ENCODE measurements around the gene FCHSD2.
"Not testable (repeated sequence)": the region's sequence is repeated elsewhere in the genome, so short reads cannot be mapped to it uniquely, and the experiment has no call there.

Gene FCHSD2

DNA sequence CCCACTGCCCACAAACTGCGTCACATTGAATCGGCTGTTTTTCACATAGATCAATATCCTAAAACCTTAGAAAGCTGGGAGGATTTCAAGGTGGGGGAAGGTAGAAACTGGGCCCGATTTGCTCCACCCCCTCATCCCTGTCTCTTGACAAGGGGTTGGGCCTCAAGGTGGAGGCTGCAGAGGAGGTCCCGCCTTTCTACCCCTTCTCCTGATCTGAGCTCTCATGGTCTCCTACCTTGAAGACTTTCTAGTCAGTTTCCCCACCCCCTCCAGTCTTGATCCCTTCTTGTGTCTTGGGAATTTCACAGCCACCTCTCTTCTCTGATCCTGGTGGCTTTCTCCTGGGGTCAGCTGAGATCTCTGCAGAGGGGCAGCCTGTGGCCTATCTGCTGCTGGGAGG is 343.8 kb downstream of the FCHSD2 start:
- Mint-ChIP-seq H3K4me1 (ENCODE audit: low read depth) (peaks cover 11% of the 10 kb centered on the region), H3K27ac (peak overlapping the region; percentile 3), H3K9me3 (no peaks in the 10 kb centered on the region), H3K36me3 (ENCODE audit: low read depth) (peaks cover 6% of the 10 kb centered on the region), H3K27me3 (no peaks in the 10 kb centered on the region), H3K4me3 (no peak overlapping the region)
- no peak for DNase-seq

- no peaks in the 10 kb centered on the region for H3K9me3 Mint-ChIP-seq
- peak; percentile 95 for DNase-seq
- H3K4me1 Mint-ChIP-seq (ENCODE audit: low read depth): peaks cover 23% of the 10 kb centered on the region
- H3K27me3 Mint-ChIP-seq: no peaks in the 10 kb centered on the region
- H3K27ac Mint-ChIP-seq: peak within 1 kb of the TSS; percentile 100
- peak within 1 kb of the TSS; percentile 95 for H3K4me3 Mint-ChIP-seq
- H3K36me3 Mint-ChIP-seq (ENCODE audit: low read depth): peaks cover 2% of the 10 kb centered on the region
These were observed 348.4 kb downstream of the FCHSD2 start, which contains the start of gene STARD10 for GRCh38 chr11:72793425-72794367. STARD10 (minus strand) TSS chr11:72794047; CDS start chr11:72781181, 12,866 bp downstream.

DNA sequence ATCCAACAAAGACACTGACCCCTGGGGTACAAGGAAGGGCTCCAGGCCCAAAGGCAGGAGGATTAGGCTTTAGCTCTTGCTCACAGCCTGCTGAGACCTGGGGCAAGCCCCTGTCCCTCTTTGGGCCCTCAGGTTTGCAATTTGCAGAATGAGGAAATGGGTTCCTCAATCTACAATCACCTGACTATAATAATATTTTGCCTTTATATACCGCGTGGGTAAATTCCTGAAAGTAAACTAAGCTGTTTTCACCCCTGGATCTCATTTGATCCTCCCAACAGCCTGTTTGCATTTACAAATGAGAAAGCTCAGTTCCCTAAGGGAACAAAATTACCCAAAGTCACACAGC is 349.1 kb downstream of the FCHSD2 start:
- H3K27ac Mint-ChIP-seq: peak overlapping the region; percentile 100
- no peaks in the 10 kb centered on the region for H3K9me3 Mint-ChIP-seq
- peaks cover 2% of the 10 kb centered on the region for H3K36me3 Mint-ChIP-seq (ENCODE audit: low read depth)
- DNase-seq: no peak
- no peaks in the 10 kb centered on the region for H3K27me3 Mint-ChIP-seq
- H3K4me3 Mint-ChIP-seq: peak overlapping the region; percentile 95
- H3K4me1 Mint-ChIP-seq (ENCODE audit: low read depth): peaks cover 26% of the 10 kb centered on the region

DNA sequence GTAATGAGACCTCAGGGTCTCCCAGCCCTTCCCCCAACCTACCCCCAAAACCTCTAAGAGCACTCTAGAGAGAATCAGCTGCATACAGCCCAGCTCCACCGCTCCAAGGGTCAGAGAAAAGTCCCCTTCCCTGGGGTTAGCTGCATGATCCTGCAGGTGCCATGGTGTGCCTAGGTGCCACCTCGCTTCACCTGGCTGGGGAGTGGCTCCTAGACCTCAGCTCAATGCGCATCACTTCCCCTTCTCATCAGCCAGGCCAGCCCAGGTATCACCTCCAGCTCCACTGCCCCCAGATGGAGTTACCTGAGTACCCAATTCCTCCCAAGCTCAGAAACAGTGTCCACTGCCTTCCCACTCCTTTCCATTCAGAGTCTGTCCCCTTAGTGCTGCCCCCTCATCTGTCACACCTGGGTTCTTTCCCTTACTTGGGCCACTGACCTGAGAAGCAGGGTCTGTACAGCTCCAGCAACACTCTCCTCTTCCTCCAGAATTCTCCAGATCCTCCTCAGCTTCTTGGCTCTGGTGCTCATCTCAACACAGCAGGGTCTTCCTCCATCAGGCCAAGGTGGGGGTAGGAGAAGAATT is 349.6 kb downstream of the FCHSD2 start:
- no peaks in the 10 kb centered on the region for H3K9me3 Mint-ChIP-seq
- peak overlapping the region; percentile 100 for H3K27ac Mint-ChIP-seq
- H3K4me1 Mint-ChIP-seq (ENCODE audit: low read depth): peaks cover 31% of the 10 kb centered on the region
- no peak overlapping the region for H3K4me3 Mint-ChIP-seq
- peaks cover 2% of the 10 kb centered on the region for H3K36me3 Mint-ChIP-seq (ENCODE audit: low read depth)
- no peaks in the 10 kb centered on the region for H3K27me3 Mint-ChIP-seq
- no peak for DNase-seq

DNA sequence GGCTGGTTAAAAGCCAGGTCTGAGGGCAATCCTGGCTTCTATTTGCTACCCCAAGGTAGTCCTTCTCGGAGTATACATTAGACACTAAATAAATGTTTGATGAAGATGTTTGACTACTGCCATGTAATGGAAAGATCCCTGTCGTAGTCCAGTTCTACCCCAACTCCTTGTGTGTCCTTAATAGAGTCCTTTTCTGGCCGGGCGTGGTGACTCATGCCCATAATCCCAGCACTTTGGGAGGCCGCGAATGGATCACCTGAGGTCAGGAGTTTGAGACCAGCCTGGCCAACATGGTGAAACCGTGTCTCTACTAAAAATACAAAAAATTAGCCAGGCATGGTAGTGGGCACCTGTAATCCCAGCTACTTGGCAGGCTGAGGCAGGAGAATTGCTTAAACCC is 350.9 kb downstream of the FCHSD2 start:
- H3K9me3 Mint-ChIP-seq; DNase-seq; H3K4me3 Mint-ChIP-seq; H3K27ac Mint-ChIP-seq; H3K36me3 Mint-ChIP-seq (ENCODE audit: low read depth); H3K27me3 Mint-ChIP-seq: not testable (repeated sequence)
- peaks cover 37% of the 10 kb centered on the region for H3K4me1 Mint-ChIP-seq (ENCODE audit: low read depth)

DNA sequence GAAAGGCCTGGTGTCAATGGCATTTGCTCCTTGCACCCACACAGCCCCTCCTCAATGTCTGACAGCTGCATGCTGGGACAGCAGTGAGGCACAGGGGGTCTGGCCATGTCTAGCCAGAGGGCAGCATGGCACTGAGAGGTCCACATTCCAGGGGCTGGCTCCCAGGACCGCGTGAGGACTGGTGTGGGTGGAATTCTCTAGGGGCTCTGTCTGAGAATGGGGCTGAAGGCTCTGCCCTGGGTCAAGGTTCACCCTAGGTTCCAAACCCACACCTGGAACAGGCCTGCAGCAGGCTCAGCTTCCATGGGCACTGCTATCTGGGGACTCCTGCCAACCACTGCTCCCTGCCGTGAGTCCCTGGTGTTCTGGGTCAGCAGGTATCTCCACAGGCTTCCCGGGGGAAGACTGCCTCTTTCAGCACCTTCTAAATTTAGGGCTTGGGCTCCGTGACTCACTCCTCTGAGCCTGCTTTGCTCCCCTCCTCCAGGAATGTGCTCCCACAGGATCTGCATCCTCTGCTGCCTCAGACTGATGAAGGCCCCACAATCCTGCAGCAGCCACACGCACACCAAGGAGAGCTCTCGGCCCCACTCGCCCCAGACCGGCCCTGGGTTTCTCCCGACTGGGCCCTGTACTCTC is 352.5 kb downstream of the FCHSD2 start:
- no peaks in the 10 kb centered on the region for H3K27me3 Mint-ChIP-seq
- no peak for DNase-seq
- H3K4me1 Mint-ChIP-seq (ENCODE audit: low read depth): peaks cover 34% of the 10 kb centered on the region
- H3K4me3 Mint-ChIP-seq: no peak overlapping the region
- H3K27ac Mint-ChIP-seq: no peak overlapping the region
- H3K36me3 Mint-ChIP-seq (ENCODE audit: low read depth): peaks cover 2% of the 10 kb centered on the region
- H3K9me3 Mint-ChIP-seq: no peaks in the 10 kb centered on the region

GRCh38 chr11:72788241-72788640 is 353.9 kb downstream of the FCHSD2 start:
- no peaks in the 10 kb centered on the region for H3K9me3 Mint-ChIP-seq
- no peak overlapping the region for H3K4me3 Mint-ChIP-seq
- no peaks in the 10 kb centered on the region for H3K27me3 Mint-ChIP-seq
- H3K27ac Mint-ChIP-seq: no peak overlapping the region
- peaks cover 25% of the 10 kb centered on the region for H3K4me1 Mint-ChIP-seq (ENCODE audit: low read depth)
- no peaks in the 10 kb centered on the region for H3K36me3 Mint-ChIP-seq (ENCODE audit: low read depth)
- DNase-seq: no peak

DNA sequence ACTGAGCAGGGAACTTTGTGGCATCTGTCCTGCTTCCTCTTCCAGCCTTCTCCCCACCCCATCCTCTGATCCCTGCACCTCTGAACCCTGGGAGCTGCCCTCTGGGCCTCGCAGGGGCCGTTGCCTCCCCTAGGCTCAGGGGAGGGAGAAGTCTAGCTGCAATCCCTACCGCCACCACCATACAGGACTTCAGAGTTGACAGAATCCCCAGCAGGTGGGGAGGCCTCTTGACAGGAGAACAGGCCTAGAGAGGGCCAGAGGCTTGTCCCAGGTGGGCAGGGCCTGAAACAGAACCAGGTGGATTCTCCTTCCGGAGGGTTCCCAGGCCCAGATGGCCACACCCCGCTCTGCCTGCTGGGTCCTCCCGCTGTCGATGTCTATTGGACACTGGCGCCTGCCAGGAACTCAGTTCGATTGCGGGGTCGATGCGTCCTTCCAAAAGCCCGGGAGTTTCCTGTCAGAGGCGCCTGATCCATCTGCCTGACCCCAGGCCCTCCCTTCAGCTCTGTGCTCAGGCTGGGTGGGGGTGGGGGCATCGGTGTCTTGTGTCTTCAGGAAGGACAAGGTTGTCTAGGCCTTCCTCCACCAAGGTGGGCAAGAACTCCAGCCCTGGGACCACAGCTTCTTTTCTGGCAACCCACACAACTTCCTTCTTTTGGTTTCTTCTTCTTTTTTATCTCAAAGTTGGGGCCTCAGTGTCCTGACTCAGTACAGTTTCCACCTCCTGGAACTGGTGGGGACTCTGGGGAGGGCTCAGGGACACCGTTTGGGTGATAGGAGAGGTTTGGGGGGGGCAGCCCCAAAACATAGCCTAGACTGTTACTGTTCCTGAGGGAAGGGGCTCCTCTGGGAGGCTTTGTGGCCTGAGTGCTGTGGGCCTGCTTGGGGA is 354.7 kb downstream of the FCHSD2 start:
- DNase-seq: peak; percentile 39
- H3K4me3 Mint-ChIP-seq: no peak overlapping the region
- no peaks in the 10 kb centered on the region for H3K9me3 Mint-ChIP-seq
- no peaks in the 10 kb centered on the region for H3K27me3 Mint-ChIP-seq
- H3K36me3 Mint-ChIP-seq (ENCODE audit: low read depth): no peaks in the 10 kb centered on the region
- peaks cover 23% of the 10 kb centered on the region for H3K4me1 Mint-ChIP-seq (ENCODE audit: low read depth)
- peak overlapping the region; percentile 74 for H3K27ac Mint-ChIP-seq
